Gastroesophageal sphincter (tissue), 3 donors: ENCODE results near the gene ZNF792.

Source experiments
- EP300 ChIP-seq: sonication (generic); formaldehyde crosslinking; IDR thresholded peaks from one replicate; pipeline ENCODE4 v1.6.1; 2017; ENCODE audit warnings: antibody characterized with exemption, mild to moderate bottlenecking
- POLR2A ChIP-seq, 2 donors: fragments of 450-650 bp; IDR thresholded peaks; one replicate each; pipeline ENCODE4 v1.6.1; 2017; ENCODE audit warnings: antibody characterized with exemption in 2 of 2, mild to moderate bottlenecking in 2 of 2, moderate library complexity in 1 of 2
- POLR2AphosphoS5 ChIP-seq: sonication (generic); formaldehyde crosslinking; IDR thresholded peaks from one replicate; pipeline ENCODE4 v1.6.1; 2017; ENCODE audit warnings: antibody characterized with exemption
- TF ChIP-seq, protein P1 (sequence below), 4 experiments: fragments of 200-600 bp in 2 of 4; fragments of 450-650 bp in 2 of 4; sonication (generic) in 1 of 4; IDR thresholded peaks; one replicate each; pipeline ENCODE4 v1.5.1; 2017 to 2019; ENCODE audit warnings: antibody characterized with exemption in 4 of 4, mild to moderate bottlenecking in 2 of 4, moderate library complexity in 2 of 4

DNA sequence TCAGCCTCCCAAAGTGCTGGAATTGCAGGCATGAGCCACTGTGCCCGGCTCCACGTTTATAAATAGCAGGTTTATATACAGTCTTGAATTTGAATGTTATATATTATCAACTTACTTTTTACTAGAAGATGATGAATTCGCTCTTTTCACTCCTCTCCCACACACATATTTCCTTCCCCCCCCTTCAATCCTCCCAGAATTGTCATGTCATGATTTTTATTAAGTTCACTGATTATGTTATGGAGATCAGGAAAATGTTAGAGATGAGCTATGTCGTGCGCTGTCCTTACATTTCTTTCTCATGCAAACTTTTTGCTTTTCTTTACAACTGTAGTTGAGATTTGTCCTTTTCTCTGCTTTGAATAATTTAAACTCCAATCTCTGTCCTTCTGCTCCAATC is 18.2 kb upstream of the ZNF792 start:
- TF ChIP-seq, protein P1, sequence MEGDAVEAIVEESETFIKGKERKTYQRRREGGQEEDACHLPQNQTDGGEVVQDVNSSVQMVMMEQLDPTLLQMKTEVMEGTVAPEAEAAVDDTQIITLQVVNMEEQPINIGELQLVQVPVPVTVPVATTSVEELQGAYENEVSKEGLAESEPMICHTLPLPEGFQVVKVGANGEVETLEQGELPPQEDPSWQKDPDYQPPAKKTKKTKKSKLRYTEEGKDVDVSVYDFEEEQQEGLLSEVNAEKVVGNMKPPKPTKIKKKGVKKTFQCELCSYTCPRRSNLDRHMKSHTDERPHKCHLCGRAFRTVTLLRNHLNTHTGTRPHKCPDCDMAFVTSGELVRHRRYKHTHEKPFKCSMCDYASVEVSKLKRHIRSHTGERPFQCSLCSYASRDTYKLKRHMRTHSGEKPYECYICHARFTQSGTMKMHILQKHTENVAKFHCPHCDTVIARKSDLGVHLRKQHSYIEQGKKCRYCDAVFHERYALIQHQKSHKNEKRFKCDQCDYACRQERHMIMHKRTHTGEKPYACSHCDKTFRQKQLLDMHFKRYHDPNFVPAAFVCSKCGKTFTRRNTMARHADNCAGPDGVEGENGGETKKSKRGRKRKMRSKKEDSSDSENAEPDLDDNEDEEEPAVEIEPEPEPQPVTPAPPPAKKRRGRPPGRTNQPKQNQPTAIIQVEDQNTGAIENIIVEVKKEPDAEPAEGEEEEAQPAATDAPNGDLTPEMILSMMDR (IDR thresholded peaks at IDR 0.05), result no peak
- TF ChIP-seq POLR2A (IDR thresholded peaks at IDR 0.05), result no peak
- TF ChIP-seq POLR2AphosphoS5, result no peak
- no peak for TF ChIP-seq EP300
